22Rv1 (cell line): ENCODE results near the gene PTX3.

Source experiments
- H3K27ac ChIP-seq: fragments of 450-650 bp; 2 replicates; pipeline ENCODE4 v1.5.1; 2017
- ZFX ChIP-seq: fragments of 450-650 bp; IDR thresholded peaks from 2 replicates; pipeline ENCODE4 v1.6.1; 2017; ENCODE audit warnings: antibody characterized with exemption, borderline replicate concordance
- TF ChIP-seq, protein P1 (sequence below): fragments of 450-650 bp; IDR thresholded peaks from 2 replicates; pipeline ENCODE4 v1.5.1; 2017; ENCODE audit warnings: mild to moderate bottlenecking

PTX3 gene

DNA sequence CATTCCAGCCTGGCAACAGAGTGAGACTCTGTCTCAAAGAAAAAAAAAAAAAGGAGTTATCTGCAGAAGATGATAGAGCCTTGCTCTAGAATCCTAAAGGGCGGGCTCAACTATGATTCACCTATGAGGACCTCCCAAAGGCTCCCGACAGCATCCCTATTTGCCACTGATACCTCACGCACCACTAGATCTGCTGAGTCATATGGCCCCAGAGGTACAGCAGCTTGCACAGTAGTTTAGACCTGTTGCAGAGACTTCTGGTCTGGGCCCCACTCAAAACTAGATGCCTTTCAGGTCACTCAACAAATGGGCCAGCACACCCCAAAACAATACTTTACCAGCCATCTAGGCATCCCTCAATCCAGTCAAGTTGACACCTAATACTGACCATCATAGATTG is 38.1 kb upstream of the PTX3 start:
- TF ChIP-seq, protein P1, sequence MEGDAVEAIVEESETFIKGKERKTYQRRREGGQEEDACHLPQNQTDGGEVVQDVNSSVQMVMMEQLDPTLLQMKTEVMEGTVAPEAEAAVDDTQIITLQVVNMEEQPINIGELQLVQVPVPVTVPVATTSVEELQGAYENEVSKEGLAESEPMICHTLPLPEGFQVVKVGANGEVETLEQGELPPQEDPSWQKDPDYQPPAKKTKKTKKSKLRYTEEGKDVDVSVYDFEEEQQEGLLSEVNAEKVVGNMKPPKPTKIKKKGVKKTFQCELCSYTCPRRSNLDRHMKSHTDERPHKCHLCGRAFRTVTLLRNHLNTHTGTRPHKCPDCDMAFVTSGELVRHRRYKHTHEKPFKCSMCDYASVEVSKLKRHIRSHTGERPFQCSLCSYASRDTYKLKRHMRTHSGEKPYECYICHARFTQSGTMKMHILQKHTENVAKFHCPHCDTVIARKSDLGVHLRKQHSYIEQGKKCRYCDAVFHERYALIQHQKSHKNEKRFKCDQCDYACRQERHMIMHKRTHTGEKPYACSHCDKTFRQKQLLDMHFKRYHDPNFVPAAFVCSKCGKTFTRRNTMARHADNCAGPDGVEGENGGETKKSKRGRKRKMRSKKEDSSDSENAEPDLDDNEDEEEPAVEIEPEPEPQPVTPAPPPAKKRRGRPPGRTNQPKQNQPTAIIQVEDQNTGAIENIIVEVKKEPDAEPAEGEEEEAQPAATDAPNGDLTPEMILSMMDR = no peak
- no peak for TF ChIP-seq ZFX

DNA sequence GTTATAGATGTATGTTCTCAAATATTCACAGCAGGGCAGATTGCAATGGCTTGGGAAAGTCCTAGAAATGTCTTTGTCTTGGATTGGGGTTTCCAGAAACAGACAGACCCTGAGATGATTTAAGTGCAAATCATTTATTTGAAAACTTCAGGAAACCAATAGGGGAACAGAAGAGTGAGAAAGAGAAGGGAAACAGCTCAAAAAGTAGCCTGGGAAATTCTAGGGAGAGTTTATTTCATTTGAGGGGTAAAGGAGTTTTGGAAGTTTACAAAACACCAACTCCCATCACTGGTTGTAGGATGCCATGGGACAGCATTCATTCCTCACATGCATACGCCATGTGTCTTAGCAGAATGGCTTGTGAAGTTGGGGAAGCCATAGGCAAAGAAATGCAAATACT is 32.3 kb upstream of the PTX3 start:
- TF ChIP-seq, protein P1 = no peak
- TF ChIP-seq ZFX = no peak
- no peak overlapping the region for H3K27ac ChIP-seq

More for the DNA sequence above, 38.1 kb upstream of the PTX3 start:
- no peak overlapping the region for H3K27ac ChIP-seq

DNA sequence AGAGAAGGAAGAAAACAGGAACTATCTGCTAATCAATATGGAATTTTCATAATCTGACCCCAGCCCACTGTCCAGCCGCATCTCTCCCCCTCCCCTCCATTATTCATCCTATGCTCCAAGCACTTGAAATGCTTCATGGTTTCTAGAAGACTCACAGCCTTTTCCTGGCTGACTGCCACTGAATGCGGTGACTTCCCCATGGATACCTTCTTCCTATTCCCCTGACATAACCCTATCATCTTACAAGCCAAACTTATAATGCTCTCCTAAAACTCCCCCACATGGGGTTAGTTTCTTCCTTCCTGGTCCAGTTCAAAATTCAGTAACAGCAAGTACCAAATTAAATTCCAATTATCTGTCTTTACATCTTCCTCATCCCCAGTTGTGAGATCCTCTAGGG is 31.2 kb upstream of the PTX3 start:
- no peak overlapping the region for H3K27ac ChIP-seq
- TF ChIP-seq ZFX = no peak

DNA sequence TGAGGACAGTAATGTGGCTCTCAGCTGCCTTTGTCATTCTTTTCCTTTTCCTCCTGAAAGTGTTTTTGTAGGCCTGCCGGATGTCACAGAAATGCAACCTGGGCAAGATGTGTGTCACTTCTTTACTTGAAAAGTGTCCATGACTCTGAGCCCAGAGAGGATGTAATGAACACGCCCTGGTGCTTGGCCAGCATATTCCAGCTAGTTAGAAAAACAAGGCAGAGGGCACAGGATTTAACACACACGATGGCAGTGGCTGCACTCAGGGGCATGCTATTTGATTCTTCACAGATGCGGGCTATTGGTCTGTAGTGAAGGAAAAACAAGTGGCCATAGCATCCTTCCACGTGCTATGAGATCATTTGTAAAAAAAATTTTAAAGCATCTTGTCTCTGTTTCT is 30.3 kb upstream of the PTX3 start:
- TF ChIP-seq, protein P1 = no peak
- TF ChIP-seq ZFX = no peak
- no peak overlapping the region for H3K27ac ChIP-seq

DNA sequence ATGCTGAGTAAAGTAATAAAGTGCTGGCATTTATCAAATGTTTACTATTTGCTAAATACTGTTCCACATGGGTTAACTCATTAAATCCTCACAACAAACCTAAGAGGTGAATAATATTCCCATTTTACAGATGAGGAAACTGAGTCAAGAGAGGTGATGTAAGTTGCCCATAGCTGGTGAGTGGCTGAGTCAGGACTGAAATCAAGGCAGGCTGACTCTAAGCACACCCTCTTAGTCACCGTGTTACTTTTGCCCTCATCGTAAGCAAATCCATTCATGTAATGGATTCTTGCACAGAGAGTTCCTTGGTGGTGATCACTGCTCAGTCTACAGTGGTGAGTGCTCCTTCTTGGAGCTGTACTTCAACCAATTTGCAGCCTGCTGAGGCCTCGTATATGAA is 28.9 kb upstream of the PTX3 start:
- TF ChIP-seq, protein P1 = no peak
- no peak for TF ChIP-seq ZFX
- no peak overlapping the region for H3K27ac ChIP-seq

DNA sequence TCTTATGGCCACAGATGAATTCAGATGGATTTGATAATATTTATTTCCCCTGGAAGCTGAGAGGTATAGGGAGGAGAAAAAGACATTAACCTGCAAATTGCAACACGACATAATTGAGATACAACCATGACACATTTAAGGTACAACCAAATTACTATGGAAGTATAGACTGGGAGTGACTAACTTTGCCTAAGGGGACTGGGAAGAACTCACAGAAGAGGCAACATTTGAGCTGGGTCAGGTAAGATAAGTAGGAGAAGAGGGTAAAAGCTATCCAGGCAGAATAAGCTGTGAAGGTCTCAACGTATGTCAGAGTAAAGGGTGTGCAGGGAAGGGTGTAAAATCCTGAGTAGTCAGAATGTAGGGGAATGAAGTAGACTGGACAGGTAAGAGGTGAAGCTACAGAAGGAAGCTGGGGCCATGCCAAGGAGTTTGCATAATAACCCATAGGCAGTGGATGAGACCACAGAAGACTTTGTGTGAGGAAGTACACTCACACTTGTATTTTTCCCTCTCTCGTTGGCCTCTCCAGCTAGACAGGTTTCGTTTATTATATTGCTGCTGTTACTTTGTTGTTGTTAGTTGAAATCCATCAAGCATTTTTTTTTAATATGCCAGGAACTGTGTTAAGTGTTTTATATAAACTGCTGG is 28.0 kb upstream of the PTX3 start:
- H3K27ac ChIP-seq = no peak overlapping the region
- no peak for TF ChIP-seq ZFX
- TF ChIP-seq, protein P1 = no peak

DNA sequence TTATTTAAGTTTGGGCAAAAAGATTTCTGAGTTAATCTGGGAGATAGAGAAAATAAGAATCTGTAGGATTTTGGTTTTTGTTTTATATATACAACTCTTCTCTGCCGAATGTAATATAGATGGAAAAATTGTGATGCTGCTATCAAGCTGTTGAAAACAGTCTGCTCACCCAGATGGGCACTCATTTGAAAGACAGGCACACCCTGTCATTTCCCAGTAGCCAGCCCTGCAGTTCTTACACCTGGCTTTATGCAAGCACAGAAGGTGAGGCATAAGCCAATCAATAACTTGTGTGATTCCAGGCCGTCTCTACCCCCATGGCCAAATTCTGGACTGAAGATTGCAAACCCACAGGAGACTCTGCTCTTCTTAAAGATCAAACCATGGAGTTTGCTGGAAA is 27.1 kb upstream of the PTX3 start:
- TF ChIP-seq, protein P1 = no peak
- no peak for TF ChIP-seq ZFX
- H3K27ac ChIP-seq = no peak overlapping the region

DNA sequence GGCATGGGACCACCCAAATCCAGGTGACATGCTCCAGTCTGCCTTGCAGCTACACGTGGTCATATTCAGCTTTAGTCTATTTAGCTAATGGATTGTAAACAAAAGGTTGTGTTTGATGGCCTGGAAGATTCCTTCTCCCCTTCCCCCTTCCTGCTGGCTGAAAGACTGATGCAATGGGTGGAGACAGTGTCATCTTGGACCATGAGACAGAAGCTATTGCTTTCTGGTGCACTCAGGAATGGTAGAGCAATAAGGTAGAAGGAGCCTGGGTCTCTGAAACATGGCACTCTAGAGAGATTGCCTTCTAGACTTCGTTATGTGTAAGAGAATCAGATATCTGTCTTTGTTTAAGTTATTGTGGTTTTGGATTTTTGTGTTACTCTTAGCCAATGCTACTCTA is 25.7 kb upstream of the PTX3 start:
- H3K27ac ChIP-seq = no peak overlapping the region
- no peak for TF ChIP-seq ZFX
- TF ChIP-seq, protein P1 = no peak
